ENCODE measurements around the gene ZSCAN10.
"Not testable (repeated sequence)": the region's sequence is repeated elsewhere in the genome, so short reads cannot be mapped to it uniquely, and the experiment has no call there.

ZSCAN10 gene

GRCh38 chr16:3063625-3064386 is 35.3 kb downstream of the ZSCAN10 start:
- no peak for DNase-seq (ENCODE audit: low spot score)

GRCh38 chr16:3062553-3062952 is 36.5 kb downstream of the ZSCAN10 start:
- no peak for DNase-seq (ENCODE audit: low spot score)

- no peak for DNase-seq (ENCODE audit: low spot score)
These were observed 38.6 kb downstream of the ZSCAN10 start for GRCh38 chr16:3060339-3061127.

GRCh38 chr16:3059723-3060242 is 39.3 kb downstream of the ZSCAN10 start:
- DNase-seq (ENCODE audit: low spot score), result no peak

GRCh38 chr16:3059041-3059722 is 39.9 kb downstream of the ZSCAN10 start:
- DNase-seq (ENCODE audit: low spot score), result peak; percentile 66

GRCh38 chr16:3058139-3059030 is 40.7 kb downstream of the ZSCAN10 start:
- DNase-seq (ENCODE audit: low spot score), result peak; percentile 10

- DNase-seq (ENCODE audit: low spot score), result no peak
These were observed 41.6 kb downstream of the ZSCAN10 start for GRCh38 chr16:3057181-3058138.

GRCh38 chr16:3056336-3057180 is 42.5 kb downstream of the ZSCAN10 start:
- DNase-seq (ENCODE audit: low spot score), result no peak

GRCh38 chr16:3055734-3056115 is 43.4 kb downstream of the ZSCAN10 start:
- not testable (repeated sequence) for DNase-seq (ENCODE audit: low spot score)

- no peak for DNase-seq (ENCODE audit: low spot score)
These were observed 43.9 kb downstream of the ZSCAN10 start for GRCh38 chr16:3054965-3055733.

GRCh38 chr16:3053330-3053710 is 45.8 kb downstream of the ZSCAN10 start:
- not testable (repeated sequence) for DNase-seq (ENCODE audit: low spot score)

- not testable (repeated sequence) for DNase-seq (ENCODE audit: low spot score)
These were observed 46.3 kb downstream of the ZSCAN10 start for GRCh38 chr16:3052571-3053329.

- DNase-seq (ENCODE audit: low spot score), result no peak
These were observed 47.6 kb downstream of the ZSCAN10 start for GRCh38 chr16:3051494-3051893.

GRCh38 chr16:3051009-3051408 is 48.1 kb downstream of the ZSCAN10 start:
- DNase-seq (ENCODE audit: low spot score), result no peak

GRCh38 chr16:3050487-3050886 is 48.6 kb downstream of the ZSCAN10 start:
- DNase-seq (ENCODE audit: low spot score), result no peak

- DNase-seq (ENCODE audit: low spot score), result no peak
These were observed 49.1 kb downstream of the ZSCAN10 start for GRCh38 chr16:3049921-3050481.

- no peak for DNase-seq (ENCODE audit: low spot score)
These were observed 51.7 kb downstream of the ZSCAN10 start for GRCh38 chr16:3047387-3047720.
